ENCODE measurements around the gene OLIG1. TPM values are rescaled to one million over a fixed set of nuclear protein-coding genes. Genes with fewer than 3 reads are reported as not detected.

The OLIG1 gene
- total RNA-seq, 1 donor from 2014 or later: not detected

DNA sequence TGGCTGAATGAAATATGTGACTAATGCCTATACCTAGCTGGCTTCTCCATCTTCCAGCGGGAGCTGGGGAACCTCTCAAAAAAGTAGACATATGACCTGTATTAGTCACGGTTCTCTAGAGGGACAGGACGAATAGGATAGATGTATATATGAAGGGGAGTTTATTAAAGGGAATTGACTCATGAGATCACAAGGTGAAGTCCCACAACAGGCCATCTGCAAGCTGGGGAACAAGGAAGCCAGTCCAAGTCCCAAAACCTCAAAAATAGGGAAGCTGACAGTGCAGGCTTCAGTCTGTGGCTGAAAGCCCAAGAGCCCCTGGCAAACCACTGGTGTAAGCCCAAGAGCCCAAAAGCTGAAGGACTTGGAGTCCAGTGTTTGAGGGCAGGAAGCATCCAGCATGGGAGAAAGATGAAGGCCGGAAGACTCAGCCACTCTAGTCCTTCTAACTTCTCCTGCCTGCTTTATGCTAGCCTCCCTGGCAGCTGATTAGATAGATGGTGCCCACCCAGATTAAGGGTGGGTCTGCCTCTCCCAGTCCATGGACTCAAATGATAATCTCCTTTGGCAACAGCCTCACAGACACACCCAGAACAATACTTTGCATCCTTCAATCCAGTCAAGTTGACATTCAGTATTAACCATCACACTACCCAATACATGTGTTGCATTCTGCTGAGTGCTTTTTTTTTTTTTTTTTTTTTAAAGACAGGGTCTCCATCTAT is 19.6 kb downstream of the OLIG1 start:
- H3K9me3 Mint-ChIP-seq (ENCODE audit: low read depth): no peaks in the 10 kb centered on the region
- H3K4me3 Mint-ChIP-seq (ENCODE audit: unreplicated experiment): no peak overlapping the region
- peaks cover 23% of the 10 kb centered on the region for H3K27me3 Mint-ChIP-seq (ENCODE audit: low read depth)
- no peak overlapping the region for H3K27ac Mint-ChIP-seq (ENCODE audit: unreplicated experiment)
- no peaks in the 10 kb centered on the region for H3K36me3 Mint-ChIP-seq (ENCODE audit: low read depth)
- TF ChIP-seq, protein P1, sequence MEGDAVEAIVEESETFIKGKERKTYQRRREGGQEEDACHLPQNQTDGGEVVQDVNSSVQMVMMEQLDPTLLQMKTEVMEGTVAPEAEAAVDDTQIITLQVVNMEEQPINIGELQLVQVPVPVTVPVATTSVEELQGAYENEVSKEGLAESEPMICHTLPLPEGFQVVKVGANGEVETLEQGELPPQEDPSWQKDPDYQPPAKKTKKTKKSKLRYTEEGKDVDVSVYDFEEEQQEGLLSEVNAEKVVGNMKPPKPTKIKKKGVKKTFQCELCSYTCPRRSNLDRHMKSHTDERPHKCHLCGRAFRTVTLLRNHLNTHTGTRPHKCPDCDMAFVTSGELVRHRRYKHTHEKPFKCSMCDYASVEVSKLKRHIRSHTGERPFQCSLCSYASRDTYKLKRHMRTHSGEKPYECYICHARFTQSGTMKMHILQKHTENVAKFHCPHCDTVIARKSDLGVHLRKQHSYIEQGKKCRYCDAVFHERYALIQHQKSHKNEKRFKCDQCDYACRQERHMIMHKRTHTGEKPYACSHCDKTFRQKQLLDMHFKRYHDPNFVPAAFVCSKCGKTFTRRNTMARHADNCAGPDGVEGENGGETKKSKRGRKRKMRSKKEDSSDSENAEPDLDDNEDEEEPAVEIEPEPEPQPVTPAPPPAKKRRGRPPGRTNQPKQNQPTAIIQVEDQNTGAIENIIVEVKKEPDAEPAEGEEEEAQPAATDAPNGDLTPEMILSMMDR (IDR thresholded peaks at IDR 0.05): no peak
- DNase-seq (ENCODE audit: low spot score): no peak
- no peaks in the 10 kb centered on the region for H3K4me1 Mint-ChIP-seq (ENCODE audit: low read depth)

DNA sequence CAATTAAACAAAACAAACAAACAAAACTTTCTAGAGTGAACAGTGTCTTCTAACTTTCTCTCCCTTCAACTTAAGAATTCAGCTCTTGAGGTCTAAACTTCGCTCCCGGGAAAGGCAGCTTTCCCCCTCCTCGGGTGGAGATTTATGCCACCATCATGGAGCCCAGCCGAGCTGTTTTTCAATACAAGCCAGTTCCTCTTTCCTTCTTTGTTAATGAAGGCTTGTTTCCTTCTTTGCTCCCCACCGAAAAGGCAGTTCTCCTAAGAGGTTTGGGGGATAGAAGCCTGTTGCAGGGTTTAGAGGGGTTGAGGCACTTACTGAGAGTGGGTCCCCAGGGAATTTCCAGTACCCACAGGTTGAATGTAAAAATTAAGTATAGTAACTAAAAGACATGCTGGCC is 26.5 kb downstream of the OLIG1 start:
- no peaks in the 10 kb centered on the region for H3K9me3 Mint-ChIP-seq (ENCODE audit: low read depth)
- no peak overlapping the region for H3K27ac Mint-ChIP-seq (ENCODE audit: unreplicated experiment)
- H3K4me3 Mint-ChIP-seq (ENCODE audit: unreplicated experiment): no peak overlapping the region
- no peak for DNase-seq (ENCODE audit: low spot score)
- no peaks in the 10 kb centered on the region for H3K36me3 Mint-ChIP-seq (ENCODE audit: low read depth)
- peaks cover 8% of the 10 kb centered on the region for H3K27me3 Mint-ChIP-seq (ENCODE audit: low read depth)
- H3K4me1 Mint-ChIP-seq (ENCODE audit: low read depth): no peaks in the 10 kb centered on the region
- TF ChIP-seq, protein P1 (IDR thresholded peaks at IDR 0.05): no peak

DNA sequence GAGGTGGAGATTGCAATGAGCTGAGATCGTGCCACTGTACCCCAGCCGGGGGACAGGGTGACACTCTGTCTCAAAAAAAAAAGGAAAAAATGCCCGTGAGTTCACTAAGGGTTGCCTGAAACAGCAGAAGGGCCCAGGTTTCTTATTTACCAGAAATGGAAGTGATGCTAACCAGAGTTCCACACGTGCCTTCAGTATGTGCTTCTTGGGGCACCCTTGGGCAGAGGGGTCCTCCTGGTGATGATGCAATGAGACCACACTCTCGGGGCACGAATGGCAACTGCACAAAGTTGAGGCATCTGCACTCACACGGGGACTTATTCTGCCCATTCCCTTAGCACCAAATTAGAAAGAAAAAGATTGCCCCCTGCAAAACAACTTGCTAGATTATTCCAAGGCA is 29.2 kb downstream of the OLIG1 start:
- no peak overlapping the region for H3K4me3 Mint-ChIP-seq (ENCODE audit: unreplicated experiment)
- peaks cover 18% of the 10 kb centered on the region for H3K27me3 Mint-ChIP-seq (ENCODE audit: low read depth)
- TF ChIP-seq, protein P1 (IDR thresholded peaks at IDR 0.05): no peak
- no peak for DNase-seq (ENCODE audit: low spot score)
- H3K36me3 Mint-ChIP-seq (ENCODE audit: low read depth): no peaks in the 10 kb centered on the region
- no peaks in the 10 kb centered on the region for H3K9me3 Mint-ChIP-seq (ENCODE audit: low read depth)
- H3K27ac Mint-ChIP-seq (ENCODE audit: unreplicated experiment): no peak overlapping the region
- H3K4me1 Mint-ChIP-seq (ENCODE audit: low read depth): no peaks in the 10 kb centered on the region

DNA sequence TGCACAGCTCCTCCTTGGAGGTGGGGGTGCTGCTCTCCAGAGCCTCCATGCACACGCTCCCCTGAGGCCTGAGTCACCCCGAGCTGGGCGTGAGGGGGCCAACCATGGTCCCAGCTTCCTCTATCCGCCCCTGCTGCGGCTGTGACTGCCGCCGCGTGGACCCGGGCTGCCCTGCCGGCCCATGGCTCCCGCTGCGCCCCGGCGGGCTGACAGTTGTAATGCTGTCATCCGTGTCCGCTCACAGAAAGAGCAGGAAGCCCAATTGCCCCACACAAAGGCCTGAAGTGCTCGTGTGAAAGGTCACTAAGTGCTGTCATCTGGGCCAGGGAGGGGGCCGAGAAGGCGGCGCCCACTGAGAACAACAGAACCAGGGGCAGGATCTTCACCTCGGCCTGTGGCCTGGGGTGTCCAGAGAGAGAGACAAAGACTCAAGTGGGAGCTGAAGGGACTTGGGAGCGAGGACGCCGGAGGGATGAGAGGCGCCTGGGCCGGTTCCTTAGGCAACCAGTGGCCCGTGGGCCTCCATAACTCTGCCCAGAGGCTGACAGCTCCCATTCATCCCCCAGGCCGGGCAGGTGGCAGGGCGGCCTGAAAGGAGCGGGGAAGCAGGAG is 31.5 kb downstream of the OLIG1 start:
- Mint-ChIP-seq H3K27ac (ENCODE audit: unreplicated experiment) (no peak overlapping the region), H3K4me3 (ENCODE audit: unreplicated experiment) (no peak overlapping the region), H3K9me3 (ENCODE audit: low read depth) (peaks cover 5% of the 10 kb centered on the region), H3K27me3 (ENCODE audit: low read depth) (peaks cover 33% of the 10 kb centered on the region), H3K4me1 (ENCODE audit: low read depth) (no peaks in the 10 kb centered on the region), H3K36me3 (ENCODE audit: low read depth) (no peaks in the 10 kb centered on the region)
- TF ChIP-seq, protein P1 (IDR thresholded peaks at IDR 0.05): no peak
- no peak for DNase-seq (ENCODE audit: low spot score)

DNA sequence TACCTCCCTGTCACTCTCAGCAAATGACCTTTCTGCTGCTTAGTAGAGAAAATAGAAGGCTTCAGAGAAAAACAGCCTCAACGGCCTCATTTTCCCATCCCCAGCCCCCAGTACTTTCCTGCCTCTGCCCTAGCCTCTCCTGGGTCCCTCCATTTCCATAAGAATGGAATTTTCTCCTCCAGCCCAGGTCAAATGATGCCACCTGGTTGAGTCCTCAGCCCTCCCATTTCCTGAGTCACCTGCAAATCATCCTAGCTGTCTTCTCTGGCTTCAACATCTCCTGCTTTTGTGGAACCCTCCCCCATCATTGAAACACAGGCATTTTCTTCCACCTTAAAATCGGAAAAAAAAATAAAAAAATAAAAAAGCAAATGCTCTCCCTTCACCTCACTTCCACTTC is 35.1 kb downstream of the OLIG1 start:
- H3K27me3 Mint-ChIP-seq (ENCODE audit: low read depth): peaks cover 46% of the 10 kb centered on the region
- peaks cover 5% of the 10 kb centered on the region for H3K9me3 Mint-ChIP-seq (ENCODE audit: low read depth)
- no peaks in the 10 kb centered on the region for H3K36me3 Mint-ChIP-seq (ENCODE audit: low read depth)
- H3K4me1 Mint-ChIP-seq (ENCODE audit: low read depth): peaks cover 2% of the 10 kb centered on the region
- TF ChIP-seq, protein P1 (IDR thresholded peaks at IDR 0.05): no peak
- no peak overlapping the region for H3K4me3 Mint-ChIP-seq (ENCODE audit: unreplicated experiment)
- no peak for DNase-seq (ENCODE audit: low spot score)
- no peak overlapping the region for H3K27ac Mint-ChIP-seq (ENCODE audit: unreplicated experiment)

All from chondrocyte (in vitro differentiated cells).